HL-60 (cell line): ENCODE data around the gene PPP1R3C.

Experiments
- CTCF ChIP-seq: IDR thresholded peaks from one replicate; pipeline ENCODE4 v1.5.1; 2011; ENCODE audit warnings: low read length, control low read depth, inconsistent platforms; ENCODE audit not compliant: insufficient read depth
- GABPA ChIP-seq: IDR thresholded peaks from 2 replicates; pipeline ENCODE4 v1.6.1; 2012; ENCODE audit warnings: low read depth
- POLR2AphosphoS5 ChIP-seq: IDR thresholded peaks from 2 replicates; pipeline ENCODE4 v1.6.1; 2012; ENCODE audit warnings: low read depth

- no peak for TF ChIP-seq CTCF
- TF ChIP-seq POLR2AphosphoS5 = no peak
- no peak for TF ChIP-seq GABPA
Measured at GRCh38 chr10:91636892-91637291, 4.0 kb upstream of the PPP1R3C start.
